Eye (tissue), 1 donor: ENCODE results near the gene GPR162.

Experiments
- DNase-seq: peaks from one replicate; pipeline ENCODE4 v3.0.0-alpha.2; 2015

The GPR162 gene

DNA sequence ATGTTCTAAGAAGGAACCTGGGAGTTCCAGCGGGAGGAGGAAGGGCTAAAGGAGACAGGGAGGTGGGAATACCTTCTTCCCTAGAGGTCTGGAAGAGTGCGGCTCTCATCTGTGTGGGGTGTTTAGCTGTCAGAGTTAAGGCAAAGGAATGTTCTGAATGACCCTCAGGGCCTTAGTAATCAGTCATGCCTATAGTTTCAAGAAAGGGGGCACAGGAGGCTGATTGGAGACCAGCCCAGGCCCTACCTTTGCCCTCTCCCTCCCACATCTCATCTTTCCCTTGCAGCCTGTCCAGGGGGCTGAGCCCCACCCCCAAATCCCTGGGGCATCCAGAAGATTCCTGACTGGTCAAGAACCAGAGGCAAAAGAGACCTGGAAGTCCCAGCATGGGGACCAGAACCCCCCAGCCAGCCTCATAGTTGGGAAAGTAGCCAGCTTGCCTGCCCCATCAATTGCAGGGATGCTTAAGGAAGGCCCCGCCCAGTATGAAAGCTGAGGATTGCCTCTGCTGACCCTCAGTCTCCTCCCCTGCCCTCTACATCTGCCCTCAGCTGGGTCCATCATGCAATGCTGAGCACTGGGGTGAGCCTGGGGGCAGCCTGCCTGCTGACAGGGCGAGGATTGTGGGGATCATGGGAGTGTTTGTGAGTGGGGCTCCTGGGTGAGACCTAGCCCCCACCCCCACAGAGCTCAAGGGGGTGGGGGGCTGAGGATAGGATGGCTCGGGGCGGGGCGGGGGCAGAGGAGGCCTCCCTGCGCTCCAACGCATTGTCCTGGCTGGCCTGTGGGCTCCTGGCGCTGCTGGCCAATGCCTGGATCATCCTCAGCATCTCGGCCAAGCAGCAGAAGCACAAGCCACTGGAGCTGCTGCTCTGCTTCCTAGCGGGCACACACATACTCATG lies 1.8 kb downstream of the GPR162 start:
- no peak for DNase-seq

DNA sequence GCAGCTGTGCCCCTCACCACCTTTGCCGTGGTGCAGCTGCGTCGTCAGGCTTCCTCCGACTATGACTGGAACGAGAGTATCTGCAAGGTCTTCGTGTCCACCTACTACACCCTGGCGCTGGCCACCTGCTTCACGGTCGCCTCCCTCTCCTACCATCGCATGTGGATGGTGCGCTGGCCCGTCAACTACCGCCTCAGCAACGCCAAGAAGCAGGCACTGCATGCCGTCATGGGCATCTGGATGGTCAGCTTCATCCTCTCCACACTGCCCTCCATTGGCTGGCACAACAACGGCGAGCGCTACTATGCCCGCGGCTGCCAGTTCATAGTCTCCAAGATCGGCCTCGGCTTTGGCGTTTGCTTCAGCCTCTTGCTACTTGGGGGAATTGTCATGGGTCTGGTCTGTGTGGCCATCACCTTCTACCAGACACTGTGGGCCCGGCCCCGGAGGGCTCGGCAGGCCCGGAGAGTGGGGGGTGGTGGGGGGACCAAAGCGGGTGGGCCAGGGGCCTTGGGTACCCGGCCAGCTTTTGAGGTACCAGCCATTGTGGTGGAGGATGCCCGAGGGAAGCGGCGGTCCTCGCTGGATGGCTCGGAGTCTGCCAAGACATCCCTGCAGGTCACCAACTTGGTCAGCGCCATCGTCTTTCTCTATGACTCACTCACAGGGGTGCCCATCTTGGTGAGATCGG lies 2.6 kb downstream of the GPR162 start:
- peak; percentile 0 for DNase-seq

DNA sequence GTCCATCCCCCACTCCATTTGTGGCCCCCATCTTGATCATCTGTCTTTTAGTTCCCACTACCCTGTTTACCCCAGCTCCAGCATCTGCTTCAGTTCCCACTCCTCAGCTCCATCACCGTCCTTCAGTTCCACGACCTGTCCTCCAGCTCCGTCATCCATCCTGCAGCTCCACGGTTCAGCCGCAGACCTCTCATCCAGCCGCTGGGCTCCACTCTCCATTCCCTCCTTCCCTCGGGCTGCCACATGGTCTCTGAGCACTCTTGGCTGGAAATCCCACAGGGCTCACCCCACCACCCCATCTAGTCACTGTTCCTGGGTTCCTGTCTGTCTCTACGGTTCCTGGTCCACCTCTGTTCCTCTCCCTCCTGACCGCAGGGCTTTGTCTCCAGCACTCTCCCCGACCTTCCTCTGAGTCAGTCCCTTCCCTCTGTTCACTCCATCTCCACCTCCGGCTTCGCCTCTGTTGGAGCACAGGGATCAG lies 3.3 kb downstream of the GPR162 start:
- no peak for DNase-seq

DNA sequence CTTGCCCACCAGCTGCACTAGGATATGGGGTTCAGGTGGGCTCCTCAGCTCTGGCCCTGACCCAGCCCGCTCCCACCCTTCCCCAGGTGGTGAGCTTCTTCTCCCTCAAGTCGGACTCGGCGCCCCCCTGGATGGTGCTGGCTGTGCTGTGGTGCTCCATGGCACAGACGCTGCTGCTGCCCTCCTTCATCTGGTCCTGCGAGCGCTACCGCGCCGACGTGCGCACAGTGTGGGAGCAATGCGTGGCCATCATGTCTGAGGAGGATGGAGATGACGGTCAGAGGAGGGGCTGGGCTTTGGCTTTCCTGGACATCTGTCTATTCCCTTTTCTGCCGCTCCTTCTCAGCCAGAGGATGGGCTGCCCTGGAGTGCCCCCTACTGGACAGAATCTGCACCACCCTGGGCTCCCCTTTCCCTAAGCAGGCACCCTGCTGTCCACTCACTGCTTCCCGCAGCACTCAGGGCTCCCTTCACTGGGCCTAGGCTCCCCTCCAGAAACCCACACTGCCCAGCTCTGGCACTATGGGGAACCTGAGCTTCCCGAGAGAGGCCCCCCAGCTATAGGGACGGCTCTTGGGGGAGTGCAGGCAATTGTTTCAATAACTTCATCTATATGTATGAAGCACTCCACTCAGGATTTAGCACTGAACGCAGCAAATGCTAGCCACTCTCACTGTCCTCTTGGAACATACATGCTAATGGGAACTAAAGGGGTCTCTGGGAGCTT lies 3.9 kb downstream of the GPR162 start:
- peak; percentile 98 for DNase-seq

DNA sequence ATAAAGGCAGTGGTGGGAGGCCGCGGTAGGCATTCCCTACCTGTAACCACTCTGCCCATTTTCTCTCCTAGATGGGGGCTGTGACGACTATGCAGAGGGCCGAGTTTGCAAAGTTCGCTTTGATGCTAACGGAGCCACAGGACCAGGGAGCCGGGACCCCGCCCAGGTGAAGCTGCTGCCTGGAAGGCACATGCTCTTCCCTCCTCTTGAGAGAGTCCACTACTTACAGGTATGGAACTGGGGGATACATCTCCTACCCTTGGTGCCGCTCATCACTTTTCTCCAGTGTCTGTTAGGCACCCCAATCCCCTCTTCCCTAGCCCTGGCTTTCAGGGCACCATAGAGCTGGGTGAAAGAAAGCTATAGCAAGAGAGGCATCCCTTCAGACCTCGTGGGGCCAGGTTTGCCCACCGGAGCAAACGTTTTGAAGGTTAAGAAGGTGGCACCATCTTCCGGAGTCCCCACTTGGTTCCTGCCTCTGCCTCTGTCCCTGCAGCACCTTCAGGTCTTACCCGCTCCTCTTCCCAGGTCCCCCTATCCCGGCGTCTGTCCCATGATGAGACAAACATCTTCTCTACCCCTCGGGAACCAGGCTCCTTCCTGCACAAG lies 4.6 kb downstream of the GPR162 start:
- no peak for DNase-seq

DNA sequence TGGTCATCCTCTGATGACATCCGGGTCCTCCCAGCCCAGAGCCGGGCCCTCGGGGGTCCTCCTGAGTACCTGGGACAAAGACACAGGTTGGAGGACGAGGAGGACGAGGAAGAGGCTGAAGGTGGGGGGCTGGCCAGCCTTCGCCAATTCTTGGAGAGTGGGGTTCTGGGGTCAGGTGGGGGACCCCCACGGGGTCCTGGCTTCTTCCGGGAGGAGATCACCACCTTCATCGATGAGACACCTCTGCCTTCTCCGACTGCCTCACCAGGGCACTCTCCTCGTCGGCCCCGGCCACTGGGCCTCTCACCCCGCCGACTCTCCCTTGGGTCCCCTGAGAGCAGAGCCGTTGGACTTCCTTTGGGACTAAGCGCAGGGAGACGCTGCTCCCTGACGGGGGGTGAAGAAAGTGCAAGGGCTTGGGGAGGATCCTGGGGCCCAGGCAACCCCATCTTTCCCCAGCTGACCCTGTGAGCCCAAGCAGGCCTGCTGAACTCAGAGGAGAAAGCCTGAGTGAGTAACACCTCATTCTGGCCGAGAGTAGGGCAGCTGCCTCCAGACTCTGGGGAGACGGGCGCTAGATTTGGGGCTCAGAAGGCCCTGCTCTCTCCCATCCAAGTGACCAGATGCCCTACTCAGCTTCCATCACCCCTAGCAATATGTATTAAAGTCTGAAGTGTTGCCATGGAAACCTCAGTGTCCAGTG lies 5.3 kb downstream of the GPR162 start:
- no peak for DNase-seq

DNA sequence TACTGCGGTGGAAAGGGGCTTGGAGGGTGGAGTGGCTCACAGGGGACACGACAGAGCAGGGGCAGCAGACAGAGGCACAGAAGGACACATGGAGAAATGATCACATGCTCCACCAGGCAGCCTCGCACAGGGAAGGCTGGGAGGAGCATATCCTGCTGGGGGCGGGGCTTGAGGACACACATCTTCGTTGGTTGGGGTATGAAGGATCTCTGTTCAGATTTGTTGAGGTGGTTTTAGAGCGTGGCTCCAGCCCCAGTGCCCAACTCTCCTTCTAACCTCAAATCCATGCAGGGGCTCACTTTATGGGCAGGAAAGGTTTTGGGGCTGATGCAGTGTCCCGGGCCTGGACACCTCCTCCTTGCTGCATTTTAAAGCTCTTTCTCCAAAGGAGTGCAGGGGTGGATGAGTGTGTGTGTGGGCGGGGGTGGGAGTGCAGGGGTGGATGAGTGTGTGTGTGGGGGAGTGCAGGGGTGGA lies 5.9 kb downstream of the GPR162 start:
- peak; percentile 95 for DNase-seq

DNA sequence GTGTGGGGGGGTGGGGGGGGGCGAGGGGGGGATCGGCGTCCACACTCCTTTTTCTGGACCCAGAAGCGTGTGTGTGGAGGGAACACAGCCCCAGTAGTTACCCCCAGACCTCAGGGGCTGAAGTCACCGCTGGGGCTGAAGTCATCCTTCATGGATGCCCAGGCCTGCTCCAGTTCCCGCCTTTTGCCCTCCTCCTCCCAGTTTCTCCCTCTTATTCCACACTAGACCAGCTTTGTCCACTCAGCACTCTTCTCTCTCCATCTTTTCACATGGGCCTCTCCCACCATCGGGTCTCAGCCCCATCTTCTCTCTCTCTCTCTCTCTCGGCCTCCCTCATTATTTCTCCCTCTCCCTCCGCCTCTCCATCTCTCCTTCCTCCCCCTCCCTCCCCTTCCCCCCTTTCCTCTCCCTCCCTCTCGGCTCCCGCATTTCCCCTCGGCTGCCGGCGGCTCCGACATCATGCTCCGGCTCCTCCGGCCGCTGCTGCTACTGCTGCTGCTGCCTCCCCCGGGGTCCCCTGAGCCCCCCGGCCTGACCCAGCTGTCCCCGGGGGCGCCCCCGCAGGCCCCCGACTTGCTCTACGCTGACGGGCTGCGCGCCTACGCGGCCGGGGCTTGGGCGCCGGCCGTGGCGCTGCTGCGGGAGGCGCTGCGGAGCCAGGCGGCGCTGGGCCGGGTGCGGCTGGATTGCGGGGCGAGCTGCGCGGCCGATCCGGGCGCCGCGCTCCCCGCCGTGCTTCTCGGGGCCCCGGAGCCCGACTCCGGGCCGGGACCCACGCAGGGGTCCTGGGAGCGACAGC lies 6.6 kb downstream of the GPR162 start, which contains the start of gene P3H3:
P3H3 (plus strand) TSS at position 426 of the 799 bp plus-strand sequence; CDS start at position 460, 34 bp downstream.
- peak; percentile 91 for DNase-seq

DNA sequence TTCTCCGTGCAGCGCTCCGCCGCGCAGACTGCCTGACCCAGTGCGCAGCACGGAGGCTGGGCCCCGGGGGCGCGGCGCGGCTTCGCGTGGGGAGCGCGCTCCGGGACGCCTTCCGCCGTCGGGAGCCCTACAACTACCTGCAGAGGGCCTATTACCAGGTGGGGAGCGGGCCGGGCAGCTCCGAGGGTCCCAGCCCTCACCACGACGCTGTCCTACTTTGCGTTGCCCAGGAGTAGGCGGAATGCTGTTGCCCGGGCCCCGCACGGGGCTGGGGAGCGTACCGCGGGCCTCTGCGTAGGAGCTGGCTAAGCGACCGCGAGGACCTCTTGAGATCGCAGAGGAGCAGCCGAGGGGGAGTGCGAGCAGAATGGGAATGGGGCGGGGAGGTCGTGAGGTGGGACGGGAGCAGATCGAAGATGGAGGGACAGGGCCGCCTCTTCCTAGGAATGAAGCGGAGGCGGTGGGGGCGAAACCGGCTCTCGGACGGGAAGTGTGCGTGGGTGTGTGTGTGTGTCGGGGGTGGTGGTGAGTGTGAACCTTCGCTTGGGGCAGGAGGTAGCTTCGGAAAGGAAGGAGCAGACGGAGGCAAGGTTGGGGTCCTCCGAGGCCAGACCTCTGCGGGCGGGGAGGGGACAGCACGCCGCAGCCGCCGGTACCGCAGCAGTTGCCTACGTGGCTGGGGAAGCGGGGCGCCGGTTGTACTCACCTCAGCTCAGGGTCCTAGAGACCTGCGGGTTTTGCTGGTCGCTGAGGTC lies 7.3 kb downstream of the GPR162 start:
- peak; percentile 86 for DNase-seq

DNA sequence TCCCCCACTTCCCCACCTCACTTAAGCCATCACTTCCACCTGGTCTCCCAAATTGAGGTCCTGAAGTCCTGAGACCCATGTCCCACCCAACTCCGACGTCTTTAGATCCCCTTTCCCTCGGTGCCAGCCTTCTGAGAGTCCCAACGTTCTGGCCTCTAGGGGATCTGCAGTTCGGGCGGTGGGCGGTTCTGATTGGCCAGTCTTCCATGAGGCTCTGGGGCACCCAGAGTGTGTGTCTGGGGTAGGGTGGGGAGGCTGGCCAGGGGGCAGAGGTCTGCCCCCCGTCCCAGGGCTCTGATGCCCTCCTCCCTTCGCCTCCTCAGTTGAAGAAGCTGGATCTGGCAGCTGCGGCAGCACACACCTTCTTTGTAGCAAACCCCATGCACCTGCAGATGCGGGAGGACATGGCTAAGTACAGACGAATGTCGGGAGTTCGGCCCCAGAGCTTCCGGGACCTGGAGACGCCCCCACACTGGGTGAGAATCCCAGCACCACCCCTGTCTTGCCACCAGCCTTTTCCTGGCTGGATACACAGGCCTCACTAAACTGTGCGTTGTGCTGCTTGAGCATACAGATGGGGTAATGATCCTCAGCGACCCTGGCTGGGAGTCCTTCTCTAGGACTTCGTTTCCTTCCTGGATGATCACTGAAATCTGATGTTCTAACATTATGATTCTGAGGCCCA lies 8.1 kb downstream of the GPR162 start:
- DNase-seq: no peak

DNA sequence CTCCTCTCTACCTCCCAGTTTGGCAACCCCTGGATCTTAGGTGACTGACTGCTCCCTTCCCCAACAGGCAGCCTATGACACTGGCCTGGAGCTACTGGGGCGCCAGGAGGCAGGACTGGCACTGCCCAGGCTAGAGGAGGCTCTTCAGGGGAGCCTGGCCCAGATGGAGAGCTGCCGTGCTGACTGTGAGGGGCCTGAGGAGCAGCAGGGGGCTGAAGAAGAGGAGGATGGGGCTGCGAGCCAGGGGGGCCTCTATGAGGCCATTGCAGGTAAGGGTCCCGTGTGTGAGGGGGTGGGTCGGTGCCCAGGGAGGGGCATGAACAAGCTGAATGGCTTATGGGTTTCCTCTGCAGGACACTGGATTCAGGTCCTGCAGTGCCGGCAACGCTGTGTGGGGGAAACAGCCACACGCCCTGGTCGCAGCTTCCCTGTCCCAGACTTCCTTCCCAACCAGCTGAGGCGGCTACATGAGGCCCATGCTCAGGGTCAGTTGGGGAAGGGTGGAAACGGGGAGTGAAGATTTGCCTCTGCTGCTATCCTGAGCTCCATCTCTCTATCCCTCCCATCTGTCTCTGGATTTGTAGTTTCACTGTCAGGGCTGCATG lies 8.8 kb downstream of the GPR162 start:
- DNase-seq: no peak

DNA sequence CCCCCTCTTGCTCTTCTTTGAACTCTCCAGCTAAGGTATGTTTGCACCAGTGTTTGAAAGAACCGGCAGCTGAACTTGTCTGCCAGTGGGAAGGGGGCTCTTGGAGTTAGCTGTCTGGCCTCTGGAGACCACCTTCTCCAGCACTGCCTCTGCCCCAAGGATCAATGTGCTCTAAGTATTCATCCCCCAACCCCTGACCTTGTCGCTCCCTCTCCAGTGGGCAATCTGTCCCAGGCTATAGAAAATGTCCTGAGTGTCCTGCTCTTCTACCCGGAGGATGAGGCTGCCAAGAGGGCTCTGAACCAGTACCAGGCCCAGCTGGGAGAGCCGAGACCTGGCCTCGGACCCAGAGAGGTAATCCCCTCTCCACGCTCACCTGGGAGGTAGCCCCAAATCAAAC lies 9.4 kb downstream of the GPR162 start:
- DNase-seq: no peak

DNA sequence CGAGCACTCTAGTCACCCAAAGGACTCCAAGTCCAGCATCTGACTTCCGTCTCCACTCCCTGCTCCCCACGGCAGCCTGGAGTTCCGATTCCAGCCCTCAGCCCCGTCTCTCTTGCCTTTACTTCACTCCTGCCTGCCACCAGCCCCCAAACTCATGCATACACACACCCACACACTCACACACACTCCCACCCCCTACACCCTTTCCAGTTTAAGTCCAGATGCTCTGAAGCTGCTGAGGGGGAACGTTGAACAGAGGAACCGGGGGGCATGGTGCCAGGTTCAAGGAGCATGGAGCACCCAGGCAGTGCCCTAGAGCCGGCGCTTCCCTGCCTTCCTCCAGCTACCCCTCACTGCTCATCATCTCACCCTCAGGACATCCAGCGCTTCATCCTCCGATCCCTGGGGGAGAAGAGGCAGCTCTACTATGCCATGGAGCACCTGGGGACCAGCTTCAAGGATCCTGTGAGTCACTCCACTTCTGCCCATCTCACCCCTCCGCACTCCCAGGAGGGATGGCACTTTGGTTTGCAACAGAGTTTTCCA lies 9.9 kb downstream of the GPR162 start:
- DNase-seq: no peak

DNA sequence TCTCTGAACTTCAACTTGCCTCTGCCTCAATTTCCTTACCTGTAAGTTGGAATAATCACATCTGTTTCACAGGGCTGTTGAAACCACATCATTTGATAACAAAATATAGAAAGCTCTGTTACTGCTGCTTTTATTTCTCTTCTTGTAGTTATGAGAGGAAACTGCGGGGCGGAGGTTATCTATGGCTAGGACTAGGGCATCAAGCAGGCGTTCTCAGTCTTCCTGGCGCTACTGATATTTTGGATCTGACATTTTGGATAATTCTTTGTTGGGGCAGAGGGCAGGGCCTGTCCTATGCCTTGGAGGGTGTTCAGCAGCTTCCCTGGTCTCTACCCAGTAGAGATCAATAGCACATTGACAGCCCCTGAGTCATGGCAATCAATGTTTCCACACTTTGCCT lies 10.5 kb downstream of the GPR162 start:
- DNase-seq: no peak

DNA sequence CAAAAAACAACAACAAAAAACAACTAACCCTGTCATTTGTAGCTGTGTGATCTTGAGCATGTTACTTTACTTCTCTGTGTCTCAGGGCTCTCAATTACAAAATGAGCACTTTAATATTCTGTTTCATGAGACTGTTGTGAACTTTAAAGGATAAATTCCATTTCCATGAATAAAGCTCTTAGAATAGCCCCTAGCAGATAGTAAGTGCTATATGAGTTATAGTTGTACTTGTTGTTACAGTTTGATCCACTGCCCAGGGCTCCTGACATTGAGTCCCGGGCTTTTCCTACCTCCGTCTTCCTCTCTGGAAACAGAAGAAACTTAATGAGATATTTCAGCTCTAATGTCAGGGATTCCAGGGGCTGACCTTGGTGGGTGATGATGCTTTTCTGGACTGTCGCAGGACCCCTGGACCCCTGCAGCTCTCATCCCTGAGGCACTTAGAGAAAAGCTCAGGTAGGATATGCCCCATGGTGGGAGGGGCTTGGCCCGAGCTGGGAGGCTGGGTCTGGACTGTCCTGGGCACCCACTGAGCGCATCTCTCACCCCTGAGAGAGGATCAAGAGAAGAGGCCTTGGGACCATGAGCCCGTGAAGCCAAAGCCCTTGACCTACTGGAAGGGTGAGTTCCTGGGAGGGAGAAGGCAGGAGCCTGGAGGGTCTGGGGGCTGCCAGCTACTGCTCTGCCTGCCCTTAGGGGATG lies 11.7 kb downstream of the GPR162 start:
- DNase-seq: no peak

DNA sequence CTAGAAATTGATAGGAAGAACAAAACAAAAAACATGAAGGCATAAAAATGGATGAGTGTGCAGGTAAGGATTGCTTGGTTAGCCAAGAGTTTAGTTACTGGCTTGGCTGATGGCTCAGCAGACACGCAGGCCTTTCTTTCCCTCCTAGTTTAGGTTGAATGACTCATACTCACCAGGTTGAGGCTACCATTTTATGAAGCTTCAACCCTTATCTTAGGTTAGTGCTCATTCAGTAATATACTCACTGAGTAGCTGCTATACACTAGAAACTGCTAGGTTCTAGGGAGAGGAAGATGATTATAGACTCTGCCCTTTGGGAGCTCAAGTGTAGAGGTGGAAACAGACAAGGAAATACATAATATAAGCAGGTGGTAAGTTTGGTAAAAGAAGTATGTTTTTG lies 12.6 kb downstream of the GPR162 start:
- no peak for DNase-seq

DNA sequence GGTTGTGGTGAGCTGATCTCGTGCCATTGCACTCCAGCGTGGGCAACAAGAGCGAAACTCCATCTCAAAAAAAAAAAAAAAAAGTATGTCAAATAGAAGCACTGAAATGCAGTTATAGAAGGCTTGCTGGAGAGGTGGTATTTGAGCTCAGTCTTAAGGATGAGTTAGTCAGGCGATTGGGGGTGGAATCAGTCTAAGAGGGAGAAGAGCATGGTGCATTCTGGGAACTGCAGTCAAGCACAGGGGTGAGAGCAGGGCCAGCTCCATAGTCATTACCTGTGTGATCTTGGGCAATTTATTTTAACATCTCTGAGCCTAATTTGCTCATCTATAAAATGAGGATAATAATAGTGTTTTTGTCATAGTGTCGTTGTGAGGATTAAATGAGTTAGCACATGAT lies 13.3 kb downstream of the GPR162 start:
- DNase-seq: no peak

DNA sequence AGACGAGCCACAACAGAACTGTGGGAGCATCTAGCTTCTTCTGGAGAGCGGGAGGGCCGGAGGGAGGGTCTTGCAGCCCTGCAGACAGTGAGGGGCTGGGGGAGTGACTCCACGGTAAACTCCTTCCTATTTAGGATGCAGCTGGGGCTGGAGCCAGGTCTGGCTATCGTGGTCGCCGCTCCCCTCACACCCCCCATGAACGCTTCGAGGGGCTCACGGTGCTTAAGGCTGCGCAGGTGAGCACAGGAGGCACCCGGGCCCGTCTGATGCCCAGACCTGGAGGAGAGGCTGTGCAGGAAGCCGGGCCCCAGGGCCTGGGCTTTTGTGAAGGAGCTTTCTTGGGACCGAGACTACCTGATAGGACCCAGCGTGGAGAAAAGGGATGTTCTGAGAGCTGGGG lies 15.2 kb downstream of the GPR162 start:
- DNase-seq: no peak
